Neutrophil (primary cell): ENCODE data around the gene LCE1E.

ENCODE experiments used
- H3K27ac ChIP-seq: fragments of 200-600 bp; sonication (generic); 2 replicates; pipeline ENCODE4 v1.5.1; 2016; ENCODE audit warnings: mild to moderate bottlenecking, moderate library complexity
- H3K27me3 ChIP-seq: fragments of 200-600 bp; sonication (generic); 2 replicates; pipeline ENCODE4 v1.6.0; 2016; ENCODE audit warnings: mild to moderate bottlenecking
- H3K36me3 ChIP-seq: fragments of 200-600 bp; sonication (generic); 2 replicates; pipeline ENCODE4 v1.5.1; 2017
- H3K4me1 ChIP-seq, 2 experiments: fragments of 200-600 bp in 1 of 2; sonication (generic) in 1 of 2; 1 replicate in 1 of 2; 2 replicates in 1 of 2; pipeline versions ENCODE4 v1.5.1 to v1.6.1; 2013 to 2016; ENCODE audit warnings: low read depth in 1 of 2, low read length in 1 of 2, mild to moderate bottlenecking in 1 of 2, moderate library complexity in 1 of 2; ENCODE audit not compliant: control insufficient read depth in 1 of 2, insufficient read depth in 1 of 2
- H3K4me3 ChIP-seq, 2 experiments: fragments of 200-600 bp in 1 of 2; sonication (generic) in 1 of 2; 1 replicate in 1 of 2; 2 replicates in 1 of 2; pipeline ENCODE4 v1.5.1; 2013 to 2016; ENCODE audit warnings: low read depth in 1 of 2, low read length in 1 of 2, mild to moderate bottlenecking in 1 of 2, moderate library complexity in 1 of 2
- H3K9me3 ChIP-seq: fragments of 200-600 bp; sonication (generic); 2 replicates; pipeline ENCODE4 v1.5.1; 2016
- TF ChIP-seq, protein P1 (sequence below): fragments of 200-600 bp; sonication (generic); IDR thresholded peaks from 2 replicates; pipeline ENCODE4 v1.5.1; 2016; ENCODE audit warnings: antibody characterized with exemption

Gene LCE1E

DNA sequence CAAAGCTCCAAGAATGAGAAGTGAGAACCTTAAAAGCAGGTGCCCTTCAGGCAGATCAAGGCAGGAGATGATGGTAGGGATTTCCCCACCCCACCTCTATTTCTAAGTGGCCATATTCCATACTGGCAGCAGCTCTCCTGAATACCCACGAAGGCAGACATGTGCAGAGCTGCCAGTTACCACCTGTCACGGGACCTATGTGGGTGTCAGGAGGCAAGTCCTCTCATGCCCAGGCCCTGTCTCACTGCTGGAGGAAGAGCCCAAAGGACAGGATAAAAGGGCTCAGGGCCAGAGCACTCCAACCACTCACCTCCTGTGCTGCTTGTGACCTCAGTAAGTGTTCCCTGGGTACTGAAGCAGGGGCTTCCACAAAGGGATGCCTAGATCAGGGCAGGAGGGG, 25.0 kb downstream of the LCE1E start:
- Histone ChIP-seq H3K36me3 (no peaks in the 10 kb centered on the region), H3K27ac (no peak overlapping the region), H3K27me3 (peaks cover 15% of the 10 kb centered on the region), H3K4me1 (no peaks in the 10 kb centered on the region), H3K9me3 (no peaks in the 10 kb centered on the region), H3K4me3 (no peak overlapping the region)
- TF ChIP-seq, protein P1, sequence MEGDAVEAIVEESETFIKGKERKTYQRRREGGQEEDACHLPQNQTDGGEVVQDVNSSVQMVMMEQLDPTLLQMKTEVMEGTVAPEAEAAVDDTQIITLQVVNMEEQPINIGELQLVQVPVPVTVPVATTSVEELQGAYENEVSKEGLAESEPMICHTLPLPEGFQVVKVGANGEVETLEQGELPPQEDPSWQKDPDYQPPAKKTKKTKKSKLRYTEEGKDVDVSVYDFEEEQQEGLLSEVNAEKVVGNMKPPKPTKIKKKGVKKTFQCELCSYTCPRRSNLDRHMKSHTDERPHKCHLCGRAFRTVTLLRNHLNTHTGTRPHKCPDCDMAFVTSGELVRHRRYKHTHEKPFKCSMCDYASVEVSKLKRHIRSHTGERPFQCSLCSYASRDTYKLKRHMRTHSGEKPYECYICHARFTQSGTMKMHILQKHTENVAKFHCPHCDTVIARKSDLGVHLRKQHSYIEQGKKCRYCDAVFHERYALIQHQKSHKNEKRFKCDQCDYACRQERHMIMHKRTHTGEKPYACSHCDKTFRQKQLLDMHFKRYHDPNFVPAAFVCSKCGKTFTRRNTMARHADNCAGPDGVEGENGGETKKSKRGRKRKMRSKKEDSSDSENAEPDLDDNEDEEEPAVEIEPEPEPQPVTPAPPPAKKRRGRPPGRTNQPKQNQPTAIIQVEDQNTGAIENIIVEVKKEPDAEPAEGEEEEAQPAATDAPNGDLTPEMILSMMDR: no peak

DNA sequence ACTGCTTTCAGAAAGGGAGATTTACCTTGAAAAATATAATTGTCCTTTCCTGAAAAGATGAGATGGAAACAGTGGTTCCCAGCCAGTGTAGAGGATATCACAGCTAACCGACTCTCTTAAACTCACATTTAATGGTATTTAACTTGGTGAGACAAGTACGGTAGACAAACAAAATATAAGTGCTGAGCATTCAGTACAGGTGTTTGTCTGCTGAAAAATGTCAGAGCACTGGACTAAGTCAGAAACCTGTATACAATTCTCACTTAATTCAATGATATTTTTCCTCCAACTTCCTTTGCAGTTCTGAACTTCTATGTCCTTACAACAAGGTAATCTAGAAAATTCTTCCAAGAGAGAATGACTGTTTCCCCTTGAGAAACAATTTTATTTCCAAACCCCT, 25.6 kb downstream of the LCE1E start, which contains the start of gene LCE1B:
Gene LCE1B (plus strand): TSS at position 301 of the 400 bp plus-strand sequence. CDS start 476 bp downstream, outside the sequence.
- no peak within 1 kb of the TSS for H3K4me3 ChIP-seq
- peaks cover 15% of the 10 kb centered on the region for H3K27me3 ChIP-seq
- no peaks in the 10 kb centered on the region for H3K9me3 ChIP-seq
- H3K36me3 ChIP-seq: no peaks in the 10 kb centered on the region
- no peaks in the 10 kb centered on the region for H3K4me1 ChIP-seq
- TF ChIP-seq, protein P1: no peak
- no peak within 1 kb of the TSS for H3K27ac ChIP-seq

DNA sequence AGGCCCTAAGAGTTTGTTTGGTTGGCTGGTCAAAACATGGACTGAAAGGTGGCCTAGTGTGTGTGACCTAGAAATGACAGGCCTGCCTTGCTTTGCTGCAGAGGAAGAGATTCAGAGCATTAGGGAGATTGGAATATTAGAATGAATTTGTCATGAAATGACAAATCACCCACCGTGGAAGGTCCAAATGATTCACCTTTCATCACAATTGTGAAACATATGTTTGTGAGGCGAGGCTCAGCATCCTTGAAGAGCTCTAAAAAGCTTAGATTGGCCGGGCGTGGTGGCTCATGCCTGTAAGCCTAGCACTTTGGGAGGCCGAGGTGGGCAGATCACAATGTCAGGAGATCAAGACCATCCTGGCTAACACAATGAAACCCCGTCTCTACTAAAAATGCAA, 31.3 kb downstream of the LCE1E start:
- Histone ChIP-seq H3K27me3 (peaks cover 2% of the 10 kb centered on the region), H3K4me1 (no peaks in the 10 kb centered on the region), H3K27ac (no peak overlapping the region), H3K4me3 (no peak overlapping the region), H3K9me3 (no peaks in the 10 kb centered on the region), H3K36me3 (no peaks in the 10 kb centered on the region)
- TF ChIP-seq, protein P1: no peak

DNA sequence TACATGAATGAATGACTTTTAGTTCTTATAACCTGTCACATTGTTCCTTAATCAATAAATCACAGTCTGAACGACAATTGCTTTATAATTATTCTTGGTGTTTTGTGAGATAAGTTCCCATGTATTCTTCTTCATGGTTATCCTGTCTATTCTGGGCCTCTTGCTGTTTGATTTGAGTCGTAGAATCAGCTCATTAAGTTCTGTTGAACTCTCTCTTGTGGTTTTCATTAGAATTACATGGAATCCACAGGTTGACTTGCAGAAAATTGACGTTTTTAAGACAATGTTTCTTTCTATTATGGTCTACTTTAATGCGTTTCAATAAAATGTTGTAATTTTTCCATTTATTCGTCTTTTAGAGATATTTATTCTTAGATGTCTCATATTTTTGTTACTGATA, 37.2 kb downstream of the LCE1E start:
- Histone ChIP-seq H3K4me3 (no peak overlapping the region), H3K4me1 (no peaks in the 10 kb centered on the region), H3K27me3 (peaks cover 36% of the 10 kb centered on the region), H3K27ac (no peak overlapping the region), H3K36me3 (no peaks in the 10 kb centered on the region), H3K9me3 (no peaks in the 10 kb centered on the region)
- TF ChIP-seq, protein P1: no peak

DNA sequence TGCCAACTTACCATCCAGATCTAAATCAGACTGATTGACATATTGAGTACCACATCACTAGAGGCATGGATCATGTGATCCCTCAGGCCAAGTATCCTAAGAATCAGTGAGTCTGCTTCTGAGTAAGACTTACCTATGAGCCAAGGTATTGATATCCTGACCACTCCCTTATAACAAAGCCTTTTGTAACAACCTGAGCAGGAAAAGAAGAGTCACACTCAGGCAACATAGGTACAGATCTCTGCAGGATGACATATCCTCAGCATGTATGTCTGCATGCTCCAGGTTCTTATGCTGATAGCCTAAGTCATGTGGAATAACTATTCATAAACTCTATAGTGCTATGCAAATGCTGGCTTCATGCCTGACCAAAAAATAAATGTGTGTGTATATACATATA, 38.9 kb downstream of the LCE1E start:
- H3K36me3 ChIP-seq: no peaks in the 10 kb centered on the region
- TF ChIP-seq, protein P1: no peak
- no peaks in the 10 kb centered on the region for H3K4me1 ChIP-seq
- H3K4me3 ChIP-seq: no peak overlapping the region
- H3K27ac ChIP-seq: no peak overlapping the region
- H3K27me3 ChIP-seq: peaks cover 36% of the 10 kb centered on the region
- H3K9me3 ChIP-seq: no peaks in the 10 kb centered on the region

DNA sequence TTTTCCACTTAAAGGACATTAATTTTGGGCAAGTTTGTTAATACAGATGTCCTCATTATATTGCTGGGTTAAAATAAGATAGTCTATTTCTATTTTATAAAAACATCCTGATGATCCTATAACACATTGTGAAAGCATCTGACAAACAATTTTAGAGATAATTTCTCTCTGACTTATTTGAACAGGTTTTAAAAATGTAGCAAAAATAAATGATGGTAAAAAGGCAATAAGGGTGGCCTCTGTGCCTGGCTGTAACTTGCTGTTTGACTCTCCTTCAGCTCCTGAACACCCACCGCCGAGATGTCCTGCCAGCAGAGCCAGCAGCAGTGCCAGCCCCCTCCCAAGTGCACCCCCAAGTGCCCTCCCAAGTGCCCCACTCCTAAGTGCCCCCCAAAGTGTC, 41.1 kb downstream of the LCE1E start, which contains the start of gene LCE1A:
Gene LCE1A (plus strand): TSS at position 301 of the 400 bp plus-strand sequence. CDS start 0 bp downstream, at position 301.
- Histone ChIP-seq H3K36me3 (no peaks in the 10 kb centered on the region), H3K4me1 (no peaks in the 10 kb centered on the region), H3K27ac (no peak within 1 kb of the TSS), H3K9me3 (no peaks in the 10 kb centered on the region), H3K27me3 (peaks cover 35% of the 10 kb centered on the region), H3K4me3 (no peak within 1 kb of the TSS)
- TF ChIP-seq, protein P1: no peak
